Urinary bladder (tissue), 4 donors: ENCODE measurements around the gene SLC2A8. TPM values are rescaled to one million over a fixed set of nuclear protein-coding genes. Genes with fewer than 3 reads are reported as not detected.

Source experiments
- DNase-seq: peaks from one replicate; pipeline ENCODE4 v3.0.0-alpha.2; 2015; ENCODE audit errors: extremely low spot score
- H3K27ac ChIP-seq: one replicate; pipeline ENCODE4 v1.5.1; 2013; ENCODE audit warnings: low read depth, mild to moderate bottlenecking, moderate library complexity
- H3K36me3 ChIP-seq: one replicate; pipeline ENCODE4 v1.6.1; 2013; ENCODE audit warnings: mild to moderate bottlenecking, moderate library complexity; ENCODE audit not compliant: insufficient read depth
- H3K4me1 ChIP-seq: one replicate; pipeline ENCODE4 v1.6.1; 2013; ENCODE audit warnings: mild to moderate bottlenecking, moderate library complexity; ENCODE audit not compliant: insufficient read depth
- H3K4me3 ChIP-seq: one replicate; pipeline ENCODE4 v1.5.1; 2013; ENCODE audit warnings: low read depth, low read length
- WGBS: extraction: QIAGEN DNeasy Blood & Tissue Kit; methylation state at CpG from one replicate; pipeline ENCODE4 v1.1.7; 2013; 5-methylcytosine and 5-hydroxymethylcytosine counted together
- polyA plus RNA-seq: library from polyadenylated mRNA; stranded (reverse); fragments of 200-250 nt; gene quantifications from one replicate; pipeline ENCODE4 v1.2.3, GENCODE V29; 2013
- total RNA-seq: library from RNA; depleted of rRNA; stranded (reverse); fragments of >200 nt; gene quantifications from one replicate; pipeline ENCODE4 v1.2.3, GENCODE V29; 2014
- donor health status: healthy with polysubstance abuse.
- donor health status: healthy.

The SLC2A8 gene
- total and polyA plus RNA-seq, 2 donors = 20.8 to 140 TPM

DNA sequence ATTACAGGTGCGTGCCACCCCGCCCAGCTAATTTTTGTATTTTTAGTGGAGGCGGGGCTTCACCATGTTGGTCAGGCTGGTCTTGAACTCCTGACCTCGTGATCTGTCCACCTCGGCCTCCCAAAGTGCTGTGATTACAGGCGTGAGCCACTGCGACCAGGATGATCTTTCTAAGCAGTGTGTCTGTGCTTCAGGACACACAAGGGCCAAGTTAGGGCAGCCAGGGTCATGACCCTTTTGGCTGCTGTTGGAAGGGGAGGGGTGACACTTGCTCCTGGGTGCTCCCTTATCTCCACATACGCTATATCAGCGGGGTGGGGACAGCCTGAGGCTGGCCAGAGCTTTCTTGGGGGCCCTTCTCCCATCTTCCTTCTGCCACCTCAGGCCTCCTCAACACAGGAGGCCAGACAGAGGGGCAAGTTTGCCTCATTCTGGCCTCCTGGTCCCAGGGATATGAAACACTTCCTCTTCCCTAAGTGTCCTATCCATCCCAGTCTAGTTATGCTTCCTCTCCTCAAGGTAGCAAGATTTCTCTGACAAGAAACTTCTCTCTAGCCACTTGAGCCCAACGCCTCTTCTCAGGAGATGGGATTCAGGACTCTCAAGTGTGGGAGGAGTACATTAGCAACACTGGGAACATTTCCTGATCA, 25.3 kb downstream of the SLC2A8 start:
- no peak for DNase-seq
- H3K4me3 ChIP-seq = no peak overlapping the region
- no peaks in the 10 kb centered on the region for H3K4me1 ChIP-seq
- no peaks in the 10 kb centered on the region for H3K36me3 ChIP-seq
- 80% methylated on average over 10 of the region's 10 CpGs for WGBS
- H3K27ac ChIP-seq = no peak overlapping the region

DNA sequence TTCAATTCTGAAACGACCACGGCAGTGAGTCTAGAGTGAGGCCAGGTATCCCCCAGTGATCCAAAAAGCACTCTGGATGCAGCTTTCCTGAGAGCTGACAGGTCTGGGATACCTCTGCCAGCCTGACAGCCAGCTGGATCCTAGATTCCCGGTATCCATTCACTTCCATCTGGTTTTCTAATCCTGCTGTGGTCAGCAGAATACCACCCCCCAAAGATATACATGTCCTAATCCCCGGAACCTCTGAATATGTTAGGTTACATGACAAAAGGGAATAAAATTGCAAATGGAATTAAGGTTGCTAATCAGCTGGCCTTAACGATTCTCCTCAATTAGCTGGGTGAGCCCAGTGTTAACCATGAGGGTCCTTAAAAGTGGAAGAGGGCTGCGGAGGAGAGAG, 25.8 kb downstream of the SLC2A8 start:
- 25% methylated on average over 6 of the region's 6 CpGs for WGBS
- Histone ChIP-seq H3K4me1 (no peaks in the 10 kb centered on the region), H3K36me3 (no peaks in the 10 kb centered on the region), H3K27ac (peak overlapping the region; percentile 77), H3K4me3 (peak overlapping the region; percentile 81)
- no peak for DNase-seq

DNA sequence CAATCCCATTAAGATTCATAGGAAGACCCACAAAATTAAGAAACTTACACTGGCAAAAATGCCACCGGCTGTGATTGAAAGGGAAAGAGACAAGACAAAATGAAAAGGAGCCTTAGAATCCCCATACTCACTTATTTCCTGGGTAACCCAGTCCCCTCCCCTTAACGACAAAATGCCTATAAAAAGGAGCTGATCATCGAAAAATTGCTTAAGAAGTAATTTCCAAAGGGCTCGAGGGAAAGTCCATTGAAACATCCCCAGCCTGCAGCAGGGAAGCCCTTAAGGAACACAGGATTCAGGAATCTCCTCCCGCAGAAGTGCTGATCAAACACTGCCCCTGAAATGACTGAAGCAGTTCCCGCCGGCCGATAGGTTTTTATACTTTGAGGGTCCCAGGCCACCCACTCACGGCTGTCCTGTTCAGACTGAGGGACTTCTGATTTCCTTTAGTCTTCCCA, 26.5 kb downstream of the SLC2A8 start:
- Histone ChIP-seq H3K36me3 (no peaks in the 10 kb centered on the region), H3K4me1 (no peaks in the 10 kb centered on the region)
- under 1% methylated on average over 9 of the region's 9 CpGs for WGBS

DNA sequence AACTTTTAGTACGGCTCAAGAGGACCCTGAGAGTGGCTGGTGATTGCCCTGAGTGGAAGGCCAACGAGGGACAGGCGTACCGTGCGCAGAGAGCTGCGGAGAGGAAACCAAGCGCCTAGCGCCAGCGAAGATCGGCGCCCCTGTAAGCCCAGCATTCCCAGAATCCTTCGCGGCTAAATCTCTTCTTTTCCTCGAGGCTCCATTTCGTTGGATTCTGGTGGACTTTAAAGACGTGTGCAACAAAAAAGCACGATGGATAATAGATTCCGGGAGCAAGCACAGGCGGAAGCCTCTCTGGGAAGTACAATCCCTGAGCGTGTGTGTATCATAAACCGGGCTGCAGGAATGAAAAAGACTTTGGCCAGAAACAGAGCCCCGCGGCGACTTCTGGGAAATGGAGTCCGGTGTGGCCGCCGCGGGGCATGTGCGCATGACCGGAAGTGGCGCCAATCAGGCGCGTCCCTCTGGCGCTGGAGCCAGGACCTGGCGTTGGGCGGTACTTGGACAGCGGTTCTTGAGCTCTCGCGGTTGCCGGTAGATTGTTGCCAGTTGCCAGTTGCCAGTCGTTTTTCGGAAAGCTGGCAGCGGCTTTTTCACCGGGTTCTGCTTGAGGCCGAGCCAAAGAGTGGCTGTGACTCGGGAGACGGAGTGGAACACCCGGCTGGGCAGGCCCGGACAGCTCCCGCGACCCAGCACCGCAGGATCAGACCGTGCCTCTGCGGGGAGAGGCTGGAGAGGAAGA, 27.1 kb downstream of the SLC2A8 start, which contains the start of gene ZNF79:
Gene ZNF79 (plus strand): TSS at position 449 of the 742 bp plus-strand sequence. CDS start 406 bp downstream, outside the sequence.
- H3K4me1 ChIP-seq = no peaks in the 10 kb centered on the region
- H3K4me3 ChIP-seq = peak within 1 kb of the TSS; percentile 81
- WGBS = under 1% methylated on average over 54 of the region's 54 CpGs
- peak; percentile 83 for DNase-seq
- H3K27ac ChIP-seq = peak within 1 kb of the TSS; percentile 77
- no peaks in the 10 kb centered on the region for H3K36me3 ChIP-seq

More for the DNA sequence above, 26.5 kb downstream of the SLC2A8 start:
- DNase-seq = no peak
- peak overlapping the region; percentile 81 for H3K4me3 ChIP-seq
- H3K27ac ChIP-seq = peak overlapping the region; percentile 77

GRCh38 chr9:127424676-127424999, 27.7 kb downstream of the SLC2A8 start:
- Histone ChIP-seq H3K27ac (peak overlapping the region; percentile 77), H3K4me3 (peak overlapping the region; percentile 81), H3K36me3 (no peaks in the 10 kb centered on the region), H3K4me1 (no peaks in the 10 kb centered on the region)
- under 1% methylated on average over 13 of the region's 13 CpGs for WGBS
- no peak for DNase-seq

DNA sequence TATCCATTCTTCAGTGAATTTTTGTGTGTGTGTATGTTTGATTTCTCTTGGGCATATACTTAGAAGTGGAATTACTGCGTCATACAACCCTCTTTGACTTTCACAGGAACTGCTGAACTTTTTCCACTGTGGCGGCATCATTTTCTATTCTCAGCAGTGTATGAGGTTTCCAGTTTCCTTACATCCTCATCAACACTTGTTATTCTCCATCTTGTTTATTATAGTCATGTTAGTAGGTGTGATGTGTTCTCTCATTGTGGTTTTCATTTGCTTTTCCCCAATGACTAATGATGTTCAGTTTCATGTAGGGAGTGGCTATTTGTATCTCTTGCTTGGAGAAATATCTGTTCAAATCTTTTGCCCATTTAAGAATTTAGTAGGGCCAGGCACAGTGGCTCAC, 29.8 kb downstream of the SLC2A8 start:
- Histone ChIP-seq H3K27ac (no peak overlapping the region), H3K4me1 (no peaks in the 10 kb centered on the region), H3K4me3 (no peak overlapping the region), H3K36me3 (peaks cover 3% of the 10 kb centered on the region)
- 88% methylated on average over 2 of the region's 2 CpGs for WGBS
- DNase-seq = no peak

- DNase-seq = no peak
- no peaks in the 10 kb centered on the region for H3K4me1 ChIP-seq
- no peak overlapping the region for H3K27ac ChIP-seq
- 87% methylated on average over 3 of the region's 3 CpGs for WGBS
- peaks cover 3% of the 10 kb centered on the region for H3K36me3 ChIP-seq
- H3K4me3 ChIP-seq = no peak overlapping the region
Measured at GRCh38 chr9:127428348-127428747, 31.4 kb downstream of the SLC2A8 start.

DNA sequence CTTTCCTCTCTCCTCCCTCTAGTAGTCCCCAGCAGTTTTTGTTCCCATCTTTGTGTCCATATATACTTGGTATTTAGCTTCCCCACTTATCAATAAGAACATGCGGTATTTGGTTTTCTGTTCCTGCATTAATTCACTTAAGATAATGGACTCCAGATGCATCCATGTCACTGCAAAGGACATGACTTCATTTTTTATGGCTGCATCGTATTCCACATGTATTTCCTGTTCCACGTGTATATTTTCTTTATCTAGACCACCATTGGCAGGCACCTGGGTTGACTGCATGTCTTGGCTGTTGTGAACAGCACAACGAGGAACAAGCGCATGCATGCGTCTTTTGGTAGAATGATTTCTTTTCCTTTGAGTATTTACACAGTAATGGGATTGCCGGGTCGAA, 33.4 kb downstream of the SLC2A8 start:
- no peaks in the 10 kb centered on the region for H3K4me1 ChIP-seq
- WGBS = 96% methylated on average over 8 of the region's 8 CpGs
- no peak for DNase-seq
- no peak overlapping the region for H3K4me3 ChIP-seq
- peaks cover 3% of the 10 kb centered on the region for H3K36me3 ChIP-seq
- H3K27ac ChIP-seq = no peak overlapping the region

DNA sequence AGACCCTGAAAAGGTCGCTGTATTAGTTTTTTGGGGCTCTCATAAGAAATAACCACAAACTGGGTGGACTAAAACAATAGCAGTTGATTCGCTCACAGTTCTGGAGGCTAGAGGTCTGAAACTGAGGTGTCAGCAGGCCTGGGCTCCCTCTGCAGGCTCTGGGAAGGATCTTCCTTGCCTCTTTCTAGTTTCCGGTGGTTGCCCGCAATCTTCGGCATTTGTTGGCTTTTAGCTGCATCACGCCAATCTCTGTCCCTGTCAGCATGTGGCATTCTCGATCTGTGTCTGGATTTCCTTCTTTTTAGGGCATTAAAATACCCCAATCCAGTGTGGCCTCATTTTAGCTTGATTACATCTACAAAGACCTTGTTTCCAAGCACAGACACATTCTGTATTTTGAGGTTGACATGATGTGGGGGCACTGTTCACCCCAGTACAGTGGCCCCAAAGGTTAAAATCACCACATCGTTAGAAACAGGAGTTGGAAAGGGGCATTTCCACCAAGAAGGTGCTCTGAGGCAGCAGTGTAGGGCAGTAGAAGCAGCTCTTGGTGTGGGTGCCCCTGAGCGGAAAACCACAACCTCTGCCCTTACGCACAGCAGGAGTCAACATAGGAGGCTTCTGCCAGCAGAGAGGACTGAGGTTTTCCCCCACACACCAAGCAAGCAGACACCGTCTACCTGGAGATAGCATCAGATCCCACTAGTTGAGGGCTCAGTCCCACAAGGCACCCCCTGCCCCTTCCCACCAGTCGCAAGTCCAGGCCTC, 40.7 kb downstream of the SLC2A8 start:
- no peak for DNase-seq
- Histone ChIP-seq H3K4me3 (no peak overlapping the region), H3K4me1 (no peaks in the 10 kb centered on the region), H3K27ac (no peak overlapping the region), H3K36me3 (peaks cover 3% of the 10 kb centered on the region)
- WGBS = 84% methylated on average over 12 of the region's 12 CpGs

DNA sequence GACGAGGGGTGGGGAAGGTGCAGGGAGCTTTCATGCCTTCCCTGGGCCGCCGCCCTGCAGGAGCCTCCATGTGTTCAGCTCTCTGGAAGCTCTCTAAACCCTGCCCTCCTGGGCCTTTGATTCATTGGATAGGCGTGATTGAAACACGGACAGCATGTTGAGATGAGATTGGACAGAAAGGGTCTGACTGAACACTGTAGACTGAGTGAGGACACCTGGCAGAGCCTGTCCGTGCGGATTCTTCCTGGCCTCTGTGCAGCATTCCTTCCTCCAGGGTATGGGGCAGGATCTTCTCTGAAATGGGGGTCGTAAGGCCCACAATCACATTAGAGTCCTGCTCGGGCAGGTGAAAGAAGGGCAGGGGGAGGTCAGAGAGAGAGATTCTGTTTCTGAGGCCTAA, 41.4 kb downstream of the SLC2A8 start:
- no peak overlapping the region for H3K27ac ChIP-seq

DNA sequence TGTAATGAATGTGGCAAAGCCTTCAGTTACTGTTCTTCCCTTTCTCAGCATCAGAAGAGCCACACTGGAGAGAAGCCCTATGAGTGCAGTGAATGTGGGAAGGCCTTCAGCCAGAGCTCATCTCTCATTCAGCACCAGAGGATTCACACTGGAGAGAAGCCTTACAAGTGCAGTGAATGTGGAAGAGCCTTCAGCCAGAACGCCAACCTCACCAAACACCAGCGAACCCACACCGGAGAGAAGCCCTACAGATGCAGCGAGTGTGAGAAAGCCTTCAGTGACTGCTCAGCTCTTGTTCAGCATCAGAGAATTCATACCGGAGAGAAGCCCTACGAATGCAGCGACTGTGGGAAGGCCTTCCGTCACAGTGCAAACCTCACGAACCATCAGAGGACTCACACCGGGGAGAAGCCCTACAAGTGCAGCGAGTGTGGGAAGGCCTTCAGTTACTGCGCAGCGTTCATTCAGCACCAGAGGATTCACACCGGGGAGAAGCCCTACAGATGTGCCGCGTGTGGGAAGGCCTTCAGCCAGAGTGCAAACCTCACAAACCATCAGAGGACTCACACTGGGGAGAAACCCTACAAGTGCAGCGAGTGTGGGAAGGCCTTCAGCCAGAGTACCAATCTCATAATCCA, 47.4 kb downstream of the SLC2A8 start:
- H3K27ac ChIP-seq = no peak overlapping the region
- DNase-seq = no peak
- WGBS = 87% methylated on average over 17 of the region's 17 CpGs
- H3K4me3 ChIP-seq = no peak overlapping the region
- H3K36me3 ChIP-seq = no peaks in the 10 kb centered on the region
- no peaks in the 10 kb centered on the region for H3K4me1 ChIP-seq

More for the DNA sequence above, 41.4 kb downstream of the SLC2A8 start:
- Histone ChIP-seq H3K36me3 (peaks cover 3% of the 10 kb centered on the region), H3K4me3 (no peak overlapping the region), H3K4me1 (no peaks in the 10 kb centered on the region)
- 93% methylated on average over 9 of the region's 9 CpGs for WGBS
- no peak for DNase-seq

- no peak for DNase-seq
- H3K4me1 ChIP-seq = peaks cover 3% of the 10 kb centered on the region
- no peak overlapping the region for H3K27ac ChIP-seq
- H3K36me3 ChIP-seq = no peaks in the 10 kb centered on the region
- 93% methylated on average over 15 of the region's 15 CpGs for WGBS
- no peak overlapping the region for H3K4me3 ChIP-seq
Measured at GRCh38 chr9:127444921-127445850, 48.2 kb downstream of the SLC2A8 start.
